ENCODE measurements around the gene MSRB2.

Gene MSRB2

GRCh38 chr10:23081221-23081750 lies 14.1 kb upstream of the MSRB2 start:
- TF ChIP-seq CTCF (IDR thresholded peaks at IDR 0.05; ENCODE audit: low read depth, low read length, missing control alignments), result no peak
- H3K4me3 ChIP-seq (ENCODE audit: low read depth, low read length), result no peak overlapping the region
- no peak for DNase-seq (ENCODE audit: low read depth)
- in situ Hi-C loops (cut with HindIII; ENCODE audit: low sequenced_read_pairs), result no loop called here

- in situ Hi-C loops (cut with HindIII; ENCODE audit: low sequenced_read_pairs), result no loop called here
- peak; percentile 7 for TF ChIP-seq CTCF (IDR thresholded peaks at IDR 0.05; ENCODE audit: low read depth, low read length, missing control alignments)
Observed at GRCh38 chr10:23081891-23082290, 13.5 kb upstream of the MSRB2 start.

GRCh38 chr10:23088609-23089008 lies 6.8 kb upstream of the MSRB2 start:
- no peak overlapping the region for H3K4me3 ChIP-seq (ENCODE audit: low read depth, low read length)
- DNase-seq (ENCODE audit: low read depth), result no peak
- in situ Hi-C loops (cut with HindIII; ENCODE audit: low sequenced_read_pairs), result no loop called here
- no peak for TF ChIP-seq CTCF (IDR thresholded peaks at IDR 0.05; ENCODE audit: low read depth, low read length, missing control alignments)

More at GRCh38 chr10:23081891-23082290, 13.5 kb upstream of the MSRB2 start:
- H3K4me3 ChIP-seq (ENCODE audit: low read depth, low read length), result no peak overlapping the region
- DNase-seq (ENCODE audit: low read depth), result no peak

- no peak for DNase-seq (ENCODE audit: low read depth)
- in situ Hi-C loops (cut with HindIII; ENCODE audit: low sequenced_read_pairs), result no loop called here
- peak overlapping the region; percentile 13 for H3K4me3 ChIP-seq (ENCODE audit: low read depth, low read length)
- TF ChIP-seq CTCF (IDR thresholded peaks at IDR 0.05; ENCODE audit: low read depth, low read length, missing control alignments), result no peak
Observed at GRCh38 chr10:23094786-23095403, 484 bp upstream of the MSRB2 start.

GRCh38 chr10:23095966-23096801 lies 805 bp downstream of the MSRB2 start:
- peak; percentile 27 for DNase-seq (ENCODE audit: low read depth)

More at GRCh38 chr10:23095966-23096801, 805 bp downstream of the MSRB2 start:
- H3K4me3 ChIP-seq (ENCODE audit: low read depth, low read length), result peak overlapping the region; percentile 64
- in situ Hi-C loops (cut with HindIII; ENCODE audit: low sequenced_read_pairs), result no loop called here
- no peak for TF ChIP-seq CTCF (IDR thresholded peaks at IDR 0.05; ENCODE audit: low read depth, low read length, missing control alignments)
